Activated T-helper 1 cell treated with anti-CD3 and anti-CD28 coated beads, Interleukin-12 subunit alpha, Interleukin-12 subunit beta, Interleukin-2, Interleukin-4 antibody, amounts not matched to agents 30 ng/mL and 10 ng/mL and 1 ng/mL, durations not matched to agents 14 hours and 24 hours and 36 hours (primary cell): Measurements from ENCODE around the gene RNF157. TPM values are rescaled to one million over a fixed set of nuclear protein-coding genes. Genes with fewer than 3 reads are reported as not detected.

ENCODE experiments used
- DNase-seq: peaks from one replicate; pipeline ENCODE4 v3.0.0; 2021; ENCODE audit warnings: low spot score
- H3K27ac Mint-ChIP-seq: one replicate; pipeline ENCODE4 v1.8.0; 2021; ENCODE audit warnings: mild to moderate bottlenecking, mixed read lengths
- H3K27me3 Mint-ChIP-seq: one replicate; pipeline ENCODE4 v1.8.0; 2022; ENCODE audit warnings: mild to moderate bottlenecking, moderate library complexity, mixed read lengths; ENCODE audit not compliant: insufficient read depth
- H3K36me3 Mint-ChIP-seq: one replicate; pipeline ENCODE4 v1.8.0; 2021; ENCODE audit warnings: low read depth, mixed read lengths
- H3K4me1 Mint-ChIP-seq: one replicate; pipeline ENCODE4 v1.8.0; 2021; ENCODE audit warnings: low read depth, mixed read lengths
- H3K4me3 Mint-ChIP-seq: one replicate; pipeline ENCODE4 v1.8.0; 2021; ENCODE audit warnings: mild to moderate bottlenecking, moderate library complexity, mixed read lengths
- H3K9me3 Mint-ChIP-seq: one replicate; pipeline ENCODE4 v1.8.0; 2021; ENCODE audit warnings: mixed read lengths
- intact Hi-C: fragments of 100-400 bp; cut with micrococcal nuclease; formaldehyde crosslinking; loops from one replicate; pipeline ENCODE4 v1.15.1; 2024
- total RNA-seq: library from RNA; stranded (reverse); gene quantifications from 2 replicates; pipeline ENCODE4 v1.2.3, GENCODE V29; 2022

RNF157 gene
- total RNA-seq, 1 donor from 2014 or later = 51.7 TPM

GRCh38 chr17:76111956-76112355 is 128.3 kb downstream of the RNF157 start:
- H3K4me3 Mint-ChIP-seq = no peak overlapping the region
- H3K9me3 Mint-ChIP-seq = no peaks in the 10 kb centered on the region
- H3K36me3 Mint-ChIP-seq = no peaks in the 10 kb centered on the region
- DNase-seq = no peak
- intact Hi-C loops = no loop called here
- peaks cover 5% of the 10 kb centered on the region for H3K27me3 Mint-ChIP-seq
- no peaks in the 10 kb centered on the region for H3K4me1 Mint-ChIP-seq
- H3K27ac Mint-ChIP-seq = no peak overlapping the region

- no peak for DNase-seq
- Mint-ChIP-seq H3K9me3 (no peaks in the 10 kb centered on the region), H3K4me1 (peaks cover 10% of the 10 kb centered on the region), H3K27me3 (peaks cover 5% of the 10 kb centered on the region), H3K27ac (no peak overlapping the region), H3K4me3 (no peak overlapping the region), H3K36me3 (peaks cover 2% of the 10 kb centered on the region)
- intact Hi-C loops = loop anchor here (1.0 to 10.0 kb wide), 2 partner anchors 93 to 277 kb away; partner anchors contain the start of gene SPHK1
These were observed 132.8 kb downstream of the RNF157 start for GRCh38 chr17:76107509-76107908.

GRCh38 chr17:76106703-76107102 is 133.6 kb downstream of the RNF157 start:
- DNase-seq = no peak
- peaks cover 11% of the 10 kb centered on the region for H3K4me1 Mint-ChIP-seq
- H3K4me3 Mint-ChIP-seq = no peak overlapping the region
- intact Hi-C loops = loop anchor here (1.0 to 10.0 kb wide), 2 partner anchors 92 to 278 kb away; partner anchors contain the start of gene SPHK1
- H3K36me3 Mint-ChIP-seq = peaks cover 2% of the 10 kb centered on the region
- peaks cover 5% of the 10 kb centered on the region for H3K27me3 Mint-ChIP-seq
- no peaks in the 10 kb centered on the region for H3K9me3 Mint-ChIP-seq
- H3K27ac Mint-ChIP-seq = no peak overlapping the region

- intact Hi-C loops = loop anchor here (10.0 kb wide), 1 partner anchor 280 kb away; the partner anchor contains the start of gene SPHK1
- no peak for DNase-seq
- Mint-ChIP-seq H3K9me3 (no peaks in the 10 kb centered on the region), H3K27ac (peak overlapping the region; percentile 58), H3K4me1 (peaks cover 14% of the 10 kb centered on the region), H3K27me3 (peaks cover 3% of the 10 kb centered on the region), H3K4me3 (peak overlapping the region; percentile 96), H3K36me3 (peaks cover 10% of the 10 kb centered on the region)
These were observed 135.4 kb downstream of the RNF157 start for GRCh38 chr17:76104896-76105231.

DNA sequence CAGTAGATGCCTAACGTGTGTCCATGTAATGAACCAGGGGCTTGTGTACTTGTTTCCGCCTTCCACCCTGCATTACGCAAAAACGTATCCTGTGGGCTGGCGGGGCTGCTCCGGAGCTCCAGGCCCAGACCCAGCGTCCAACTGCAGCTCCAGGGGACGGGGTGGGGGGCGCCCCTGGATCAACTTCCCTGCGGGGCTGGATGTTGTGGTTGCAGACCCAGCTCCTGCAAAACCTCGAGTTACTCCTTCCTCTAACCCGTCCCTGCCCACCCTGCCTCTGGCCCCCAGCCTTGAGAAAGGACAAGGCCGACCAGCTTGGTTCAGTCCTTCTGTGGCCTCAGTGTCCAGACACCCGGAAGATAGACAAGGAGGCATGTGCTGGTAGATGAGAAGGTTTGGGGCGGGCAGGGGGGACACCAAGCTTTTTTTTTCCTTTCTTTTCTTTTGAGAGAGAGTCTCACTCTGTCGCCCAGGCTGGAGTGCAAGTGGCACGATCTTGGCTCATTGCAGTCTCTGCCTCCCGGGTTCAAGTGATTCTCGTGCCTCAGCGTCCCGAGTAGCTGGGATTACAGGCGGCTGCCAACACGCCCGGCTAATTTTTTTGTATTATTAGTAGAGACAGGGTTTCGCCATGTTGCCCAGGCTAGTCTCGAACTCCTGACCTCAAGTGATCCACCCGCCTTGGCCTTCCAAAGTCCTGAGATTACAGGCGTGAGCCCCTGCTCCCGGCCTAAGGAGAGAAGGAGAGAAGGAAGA is 136.0 kb downstream of the RNF157 start:
- DNase-seq = no peak
- peaks cover 15% of the 10 kb centered on the region for H3K36me3 Mint-ChIP-seq
- H3K9me3 Mint-ChIP-seq = no peaks in the 10 kb centered on the region
- H3K4me1 Mint-ChIP-seq = peaks cover 15% of the 10 kb centered on the region
- H3K4me3 Mint-ChIP-seq = peak overlapping the region; percentile 96
- peaks cover 3% of the 10 kb centered on the region for H3K27me3 Mint-ChIP-seq
- H3K27ac Mint-ChIP-seq = peak overlapping the region; percentile 93
- intact Hi-C loops = loop anchor here (10.0 kb wide), 1 partner anchor 280 kb away; the partner anchor contains the start of gene SPHK1

DNA sequence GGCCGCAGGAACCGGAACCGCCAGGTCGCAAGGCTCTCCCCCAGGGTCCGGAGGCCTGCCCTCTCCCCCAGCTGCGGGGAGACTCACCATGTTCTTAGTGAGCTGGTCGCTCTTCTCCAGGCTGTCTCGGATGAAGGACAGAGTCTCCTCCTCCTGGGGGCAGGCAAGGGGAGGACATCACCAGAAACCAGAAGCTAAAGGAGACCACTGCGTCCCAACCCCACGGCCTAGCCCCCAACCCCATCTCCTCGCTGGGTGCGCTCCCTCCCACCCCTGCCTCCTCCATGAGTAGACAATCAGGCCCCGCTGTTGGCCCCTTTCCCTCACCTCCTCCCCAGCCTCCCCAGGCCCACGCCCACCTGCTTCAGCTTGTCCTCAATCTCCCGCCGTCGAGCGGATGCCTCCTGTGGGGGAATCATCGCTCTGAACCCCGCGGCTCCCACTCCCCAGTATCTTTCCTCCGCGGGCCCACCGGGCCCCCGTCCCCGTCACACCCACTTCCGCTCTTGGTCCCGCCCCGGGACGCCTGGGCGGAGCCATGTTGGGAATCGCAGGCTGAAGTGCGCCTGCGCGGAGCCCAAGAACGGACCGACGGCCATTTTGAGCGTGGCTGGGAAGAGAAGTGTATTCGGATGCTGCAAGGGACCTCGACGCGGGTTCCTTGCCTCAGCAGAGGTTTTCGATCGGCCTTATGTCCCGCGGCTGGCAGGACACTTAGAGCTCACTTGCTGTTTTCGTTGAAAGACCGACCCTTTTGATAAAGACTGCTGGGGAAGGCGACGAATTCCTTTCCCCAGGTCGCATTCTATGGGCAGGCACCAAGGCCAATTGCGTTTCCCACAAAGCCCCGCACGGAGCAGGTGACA is 136.8 kb downstream of the RNF157 start, which contains the start of gene EXOC7:
TSS of gene EXOC7 (minus strand) at position 514 of the 866 bp plus-strand sequence. CDS start at position 419, 95 bp downstream.
- no peaks in the 10 kb centered on the region for H3K9me3 Mint-ChIP-seq
- H3K36me3 Mint-ChIP-seq = peaks cover 20% of the 10 kb centered on the region
- peaks cover 15% of the 10 kb centered on the region for H3K4me1 Mint-ChIP-seq
- intact Hi-C loops = loop anchor here (1.0 to 10.0 kb wide), 6 partner anchors 17 to 281 kb away; partner anchors contain the start of genes ACOX1, FOXJ1, SPHK1 and TEN1
- peak within 1 kb of the TSS; percentile 96 for H3K4me3 Mint-ChIP-seq
- peak; percentile 93 for DNase-seq
- peak within 1 kb of the TSS; percentile 93 for H3K27ac Mint-ChIP-seq
- H3K27me3 Mint-ChIP-seq = peaks cover under 1% of the 10 kb centered on the region

DNA sequence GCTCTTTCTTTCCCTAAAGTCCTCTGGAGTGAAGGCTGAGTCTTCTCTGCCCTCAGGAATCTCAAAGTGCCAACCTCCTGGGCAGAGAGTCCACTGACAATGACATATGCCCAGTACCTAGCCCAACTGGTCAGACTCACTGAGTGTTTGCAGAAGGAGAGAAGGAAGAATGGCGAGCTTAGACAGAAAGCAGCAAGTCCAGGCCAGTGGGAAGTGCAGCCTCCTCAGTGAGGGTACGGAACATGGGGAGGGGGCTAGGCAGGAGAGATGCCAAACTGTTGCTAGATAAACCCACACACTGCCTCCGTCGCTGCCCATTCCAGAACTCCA is 137.4 kb downstream of the RNF157 start:
- no peak for DNase-seq
- Mint-ChIP-seq H3K4me1 (peaks cover 15% of the 10 kb centered on the region), H3K27me3 (no peaks in the 10 kb centered on the region), H3K4me3 (peak overlapping the region; percentile 96), H3K27ac (peak overlapping the region; percentile 93), H3K36me3 (peaks cover 21% of the 10 kb centered on the region), H3K9me3 (no peaks in the 10 kb centered on the region)
- intact Hi-C loops = loop anchor here (1.0 to 10.0 kb wide), 6 partner anchors 18 to 282 kb away; partner anchors contain the start of genes ACOX1, FOXJ1, SPHK1 and TEN1

DNA sequence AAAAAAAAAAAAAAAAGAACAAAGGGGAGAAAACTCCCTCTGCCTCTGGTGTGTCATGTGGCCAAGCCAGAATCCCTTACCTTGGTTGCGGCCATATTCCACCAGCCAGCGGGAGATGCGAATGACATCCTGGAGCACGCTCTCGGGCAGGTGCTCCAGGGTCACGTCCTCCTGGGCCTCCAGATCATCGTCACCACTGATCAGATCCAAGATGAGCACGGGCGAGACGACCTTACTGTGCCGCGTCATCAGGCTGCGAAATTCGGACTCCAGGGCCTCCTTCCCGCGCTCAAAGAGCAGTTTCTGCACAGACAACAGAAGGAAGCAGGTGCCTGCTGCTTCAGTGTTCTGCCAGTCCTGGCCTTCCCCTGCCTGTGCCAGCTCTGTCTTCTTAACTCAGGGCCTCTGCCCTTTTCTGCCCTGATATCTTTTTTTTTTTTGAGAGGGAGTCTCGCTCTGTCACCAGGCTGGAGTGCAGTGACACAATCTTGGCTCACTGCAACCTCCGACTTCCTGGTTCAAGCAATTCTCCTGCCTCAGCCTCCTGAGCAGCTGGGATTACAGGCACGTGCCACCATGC is 142.5 kb downstream of the RNF157 start:
- Mint-ChIP-seq H3K27ac (no peak overlapping the region), H3K4me1 (peaks cover 8% of the 10 kb centered on the region), H3K27me3 (no peaks in the 10 kb centered on the region), H3K36me3 (peaks cover 36% of the 10 kb centered on the region), H3K9me3 (no peaks in the 10 kb centered on the region), H3K4me3 (no peak overlapping the region)
- DNase-seq = no peak
- intact Hi-C loops = no loop called here

DNA sequence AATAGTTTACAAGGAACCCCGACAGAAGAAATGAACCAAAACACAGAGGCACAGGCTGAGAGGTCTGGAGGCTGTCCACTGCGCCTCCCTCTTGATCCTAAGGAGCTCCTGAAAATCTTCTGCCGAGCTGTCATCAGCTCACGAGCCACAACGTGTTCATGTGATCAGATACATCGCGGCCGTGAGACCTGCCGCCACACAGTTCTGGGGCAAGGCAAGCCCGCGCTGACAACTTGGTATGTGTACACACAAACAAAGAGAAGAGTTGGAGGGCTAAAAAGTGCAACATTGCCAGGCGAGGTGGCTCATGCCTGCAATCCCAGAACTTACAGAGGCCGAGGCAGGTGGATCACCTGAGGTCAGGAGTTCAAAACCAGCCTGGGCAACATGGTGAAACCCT is 144.3 kb downstream of the RNF157 start:
- intact Hi-C loops = no loop called here
- peaks cover 35% of the 10 kb centered on the region for H3K36me3 Mint-ChIP-seq
- no peaks in the 10 kb centered on the region for H3K9me3 Mint-ChIP-seq
- peaks cover 5% of the 10 kb centered on the region for H3K4me1 Mint-ChIP-seq
- H3K27ac Mint-ChIP-seq = no peak overlapping the region
- H3K4me3 Mint-ChIP-seq = no peak overlapping the region
- no peaks in the 10 kb centered on the region for H3K27me3 Mint-ChIP-seq
- DNase-seq = no peak

- H3K36me3 Mint-ChIP-seq = peaks cover 31% of the 10 kb centered on the region
- DNase-seq = no peak
- intact Hi-C loops = no loop called here
- H3K4me3 Mint-ChIP-seq = no peak overlapping the region
- no peaks in the 10 kb centered on the region for H3K27me3 Mint-ChIP-seq
- H3K4me1 Mint-ChIP-seq = no peaks in the 10 kb centered on the region
- H3K27ac Mint-ChIP-seq = no peak overlapping the region
- no peaks in the 10 kb centered on the region for H3K9me3 Mint-ChIP-seq
These were observed 146.2 kb downstream of the RNF157 start for GRCh38 chr17:76094046-76094445.

- no peak for DNase-seq
- intact Hi-C loops = no loop called here
- no peaks in the 10 kb centered on the region for H3K27me3 Mint-ChIP-seq
- H3K36me3 Mint-ChIP-seq = peaks cover 29% of the 10 kb centered on the region
- no peak overlapping the region for H3K4me3 Mint-ChIP-seq
- no peaks in the 10 kb centered on the region for H3K4me1 Mint-ChIP-seq
- no peaks in the 10 kb centered on the region for H3K9me3 Mint-ChIP-seq
- no peak overlapping the region for H3K27ac Mint-ChIP-seq
These were observed 147.5 kb downstream of the RNF157 start for GRCh38 chr17:76092526-76093413.
